ENCODE results near the gene TADA2B. TPM values are rescaled to one million over a fixed set of nuclear protein-coding genes. Genes with fewer than 3 reads are reported as not detected.

TADA2B gene
- total RNA-seq, 1 donor from 2014 or later: 10.2 TPM

- DNase-seq (ENCODE audit: low read depth, low spot score): no peak
Measured at GRCh38 chr4:7055990-7056325, 12.8 kb downstream of the TADA2B start.

- no peak for DNase-seq (ENCODE audit: low read depth, low spot score)
Measured at GRCh38 chr4:7058792-7059191, 15.6 kb downstream of the TADA2B start.

- DNase-seq (ENCODE audit: low read depth, low spot score): no peak
Measured at GRCh38 chr4:7059662-7060061, 16.5 kb downstream of the TADA2B start.

- no peak for DNase-seq (ENCODE audit: low read depth, low spot score)
Measured at GRCh38 chr4:7060346-7061150, 17.4 kb downstream of the TADA2B start.

GRCh38 chr4:7061815-7062214 lies 18.6 kb downstream of the TADA2B start:
- no peak for DNase-seq (ENCODE audit: low read depth, low spot score)

- DNase-seq (ENCODE audit: low read depth, low spot score): no peak
Measured at GRCh38 chr4:7062816-7063215, 19.6 kb downstream of the TADA2B start.

- DNase-seq (ENCODE audit: low read depth, low spot score): no peak
Measured at GRCh38 chr4:7063362-7063761, 20.2 kb downstream of the TADA2B start.

- DNase-seq (ENCODE audit: low read depth, low spot score): no peak
Measured at GRCh38 chr4:7066006-7066405, 22.8 kb downstream of the TADA2B start.

- no peak for DNase-seq (ENCODE audit: low read depth, low spot score)
Measured at GRCh38 chr4:7066493-7066892, 23.3 kb downstream of the TADA2B start.

- no peak for DNase-seq (ENCODE audit: low read depth, low spot score)
Measured at GRCh38 chr4:7067126-7067451, 23.9 kb downstream of the TADA2B start.

GRCh38 chr4:7067452-7068278 lies 24.5 kb downstream of the TADA2B start, which contains the start of gene GRPEL1:
TSS of gene GRPEL1 (minus strand) at chr4:7068064. CDS start at chr4:7068032, 32 bp downstream.
- peak; percentile 96 for DNase-seq (ENCODE audit: low read depth, low spot score)

GRCh38 chr4:7068279-7068842 lies 25.2 kb downstream of the TADA2B start:
- DNase-seq (ENCODE audit: low read depth, low spot score): no peak

GRCh38 chr4:7068883-7069282 lies 25.7 kb downstream of the TADA2B start:
- DNase-seq (ENCODE audit: low read depth, low spot score): no peak

GRCh38 chr4:7070729-7071511 lies 27.7 kb downstream of the TADA2B start:
- peak; percentile 20 for DNase-seq (ENCODE audit: low read depth, low spot score)

- no peak for DNase-seq (ENCODE audit: low read depth, low spot score)
Measured at GRCh38 chr4:7073059-7073458, 29.9 kb downstream of the TADA2B start.

GRCh38 chr4:7073526-7074390 lies 30.6 kb downstream of the TADA2B start:
- DNase-seq (ENCODE audit: low read depth, low spot score): no peak

GRCh38 chr4:7074426-7074825 lies 31.3 kb downstream of the TADA2B start:
- no peak for DNase-seq (ENCODE audit: low read depth, low spot score)

GRCh38 chr4:7075962-7076695 lies 33.0 kb downstream of the TADA2B start:
- DNase-seq (ENCODE audit: low read depth, low spot score): no peak

- no peak for DNase-seq (ENCODE audit: low read depth, low spot score)
Measured at GRCh38 chr4:7076696-7077082, 33.5 kb downstream of the TADA2B start.

- DNase-seq (ENCODE audit: low read depth, low spot score): no peak
Measured at GRCh38 chr4:7077371-7077770, 34.2 kb downstream of the TADA2B start.
